NCI-H774 (cell line): ENCODE data around the gene IRF2BP2.

ENCODE experiments used
- DNase-seq: peaks from one replicate; lab custom pipeline; 2025; lab: John Stamatoyannopoulos, UW

Gene IRF2BP2

DNA sequence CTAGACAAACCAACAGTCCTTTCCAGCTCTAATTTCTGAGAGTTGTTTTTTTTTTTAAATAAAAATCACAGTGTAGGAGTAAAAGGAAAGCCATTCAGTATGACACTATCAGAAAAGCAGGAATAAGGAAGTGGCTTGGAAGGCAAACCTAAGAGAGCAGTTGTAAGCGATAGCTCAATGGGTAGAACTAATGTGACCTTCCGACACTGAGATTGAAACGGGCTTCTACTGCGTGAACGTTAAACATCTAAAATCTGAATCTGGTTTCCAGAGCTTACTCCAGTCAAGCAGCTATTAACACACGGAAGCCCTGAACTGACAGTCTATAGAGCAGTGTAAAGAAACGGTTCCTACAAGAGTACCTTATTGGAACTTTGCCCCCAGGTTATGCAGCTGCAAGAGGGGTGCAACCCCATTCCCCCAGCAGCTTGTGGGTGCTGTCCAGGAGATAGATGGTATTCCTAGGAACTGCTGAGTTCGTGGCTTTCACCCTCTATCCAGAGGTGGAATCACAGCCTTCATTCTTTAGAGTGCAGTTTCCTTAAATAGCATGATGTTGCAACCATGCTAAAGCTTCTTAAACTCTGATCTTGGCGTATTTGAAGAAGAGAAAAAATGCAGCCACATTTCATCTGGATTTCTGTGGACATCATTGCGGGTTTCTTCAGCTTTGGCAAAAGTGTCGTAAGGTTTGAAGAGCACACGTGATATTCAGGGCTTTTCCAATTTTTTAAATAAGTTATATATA, 3.3 kb upstream of the IRF2BP2 start:
- no peak for DNase-seq

DNA sequence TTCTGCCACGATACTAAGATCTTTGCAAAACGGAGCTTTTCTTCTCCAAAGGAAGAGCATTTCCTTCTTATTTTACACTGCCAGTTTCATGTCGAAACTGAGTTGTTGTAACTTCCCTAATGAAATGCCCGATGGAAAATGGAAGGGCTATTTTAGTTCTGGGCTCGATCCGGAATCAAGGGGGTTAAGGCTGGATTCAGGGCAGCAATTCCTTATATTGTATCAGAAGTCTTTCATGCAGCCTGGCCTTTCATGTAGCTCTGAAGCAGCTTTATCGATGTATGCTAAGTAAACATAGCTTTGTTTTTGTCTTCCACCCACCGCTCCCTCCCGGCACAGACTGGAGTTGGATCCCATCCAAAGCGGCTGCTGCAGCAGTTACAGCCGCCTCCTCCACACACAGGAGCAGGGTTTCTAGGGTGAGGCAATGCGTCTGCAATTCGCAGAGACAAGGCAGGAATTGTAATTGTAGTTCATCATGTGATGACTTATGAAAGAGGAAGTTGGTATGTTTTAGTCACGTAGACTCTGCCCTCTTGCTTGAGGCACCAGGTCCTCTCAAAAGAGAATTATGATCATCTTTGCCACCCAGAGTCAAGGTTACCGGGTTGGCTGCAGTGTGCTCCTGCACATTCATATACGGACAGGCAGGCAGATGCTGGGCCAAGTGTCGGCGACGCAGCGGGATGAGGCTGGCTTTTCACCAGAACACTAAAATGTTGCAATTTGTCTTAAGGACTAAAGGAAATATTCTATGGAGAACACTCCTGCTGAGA, 2.6 kb upstream of the IRF2BP2 start:
- DNase-seq, result peak; percentile 98

DNA sequence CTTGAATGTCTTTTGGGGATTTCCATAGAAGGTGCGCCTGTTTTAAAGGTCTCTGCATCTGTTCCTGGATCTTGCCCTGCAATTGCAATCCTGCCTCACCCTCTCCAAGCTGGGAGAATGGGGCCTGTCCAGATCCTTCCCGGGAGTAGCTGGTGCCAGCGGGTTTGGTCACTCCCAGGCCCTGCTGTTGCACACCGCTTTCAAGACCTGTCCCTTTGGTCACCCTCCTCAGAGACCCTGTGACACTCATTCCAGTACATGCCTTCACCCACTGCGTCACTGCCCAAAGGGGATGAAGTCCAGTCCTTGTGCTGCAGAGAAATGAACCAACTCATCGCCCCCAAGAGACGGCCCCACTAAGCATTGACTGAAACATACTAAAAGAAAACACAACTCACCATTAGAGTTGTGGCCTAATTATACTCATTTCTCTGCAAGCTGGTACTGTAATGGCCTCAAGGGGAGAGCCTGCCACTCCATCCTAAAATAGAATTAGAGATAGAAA, 1.9 kb upstream of the IRF2BP2 start:
- no peak for DNase-seq

DNA sequence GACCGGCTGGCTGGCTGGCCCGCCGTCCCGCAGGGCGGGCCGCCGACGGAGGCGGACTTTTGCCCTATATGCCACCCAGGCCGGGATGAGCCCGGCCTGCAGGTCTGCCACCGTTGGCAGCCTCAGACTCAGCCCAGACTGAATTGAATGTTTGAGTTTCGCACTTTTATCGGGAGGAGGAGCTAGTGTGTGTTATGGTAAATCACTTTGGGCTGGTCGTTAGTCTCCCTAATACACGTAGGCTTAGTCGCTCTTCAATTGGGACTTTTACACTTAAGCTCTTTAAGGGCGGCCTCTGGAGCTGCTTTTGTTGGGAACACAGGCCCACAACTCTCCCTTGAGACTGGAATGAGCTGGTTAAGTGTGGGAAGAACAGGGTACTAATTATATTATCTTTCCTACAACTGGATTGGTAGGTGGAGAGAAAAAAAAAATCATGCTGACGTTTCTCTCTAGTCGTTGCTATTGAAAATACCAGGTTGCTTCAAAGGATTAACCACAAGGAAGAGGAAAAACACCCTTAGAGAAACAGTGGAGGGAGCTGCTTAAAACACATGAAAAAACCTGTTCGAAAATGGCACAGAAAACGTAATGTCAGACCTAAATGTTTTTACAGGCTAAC, 1.4 kb upstream of the IRF2BP2 start:
- DNase-seq, result peak; percentile 93

DNA sequence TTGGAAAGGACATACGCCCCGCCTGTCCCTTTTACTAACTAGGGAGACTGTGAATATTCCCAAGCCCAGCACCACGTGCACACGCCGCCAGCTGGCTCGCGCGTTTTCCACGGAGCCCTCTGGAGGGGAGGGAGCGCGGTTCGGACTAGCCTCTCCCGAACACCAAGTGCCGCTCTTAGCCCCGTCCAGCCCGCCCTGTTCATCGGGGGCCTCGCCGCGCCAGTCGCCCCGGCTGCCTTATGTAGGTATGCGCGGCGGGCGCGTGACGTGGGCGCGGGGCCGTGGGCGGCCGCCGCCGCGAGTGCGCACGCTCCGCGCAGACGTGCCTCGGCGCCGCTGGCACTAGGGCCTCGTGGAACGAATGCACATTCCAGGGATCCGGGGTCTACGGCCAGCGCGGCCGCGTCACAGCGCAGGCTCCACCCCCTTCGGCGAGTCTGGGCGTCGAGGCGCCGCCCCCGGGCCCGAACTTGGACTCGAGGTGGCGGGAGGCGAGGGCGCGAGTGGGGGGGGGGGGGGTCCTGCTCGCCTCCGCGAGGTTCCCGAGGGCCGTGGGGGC, 767 bp upstream of the IRF2BP2 start:
- peak; percentile 94 for DNase-seq

DNA sequence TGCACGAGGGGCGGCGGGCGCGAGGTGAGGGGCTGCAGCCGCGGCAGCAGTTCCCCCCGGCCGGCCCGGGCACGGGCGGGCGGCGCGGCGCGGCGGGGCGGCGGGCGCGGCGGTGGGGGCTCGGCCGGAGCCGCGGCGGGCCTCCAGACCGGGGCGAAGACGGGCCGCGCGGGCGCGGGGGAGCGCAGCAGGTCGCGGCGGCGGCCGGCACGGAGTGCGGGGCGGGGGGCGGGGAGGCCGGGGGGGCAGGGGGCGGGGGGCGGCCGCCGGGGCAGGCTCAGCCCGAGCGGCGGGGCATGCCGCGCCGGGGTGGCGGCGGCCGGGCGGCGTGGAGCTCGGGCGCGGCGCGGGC, 311 bp downstream of the IRF2BP2 start:
- no peak for DNase-seq

DNA sequence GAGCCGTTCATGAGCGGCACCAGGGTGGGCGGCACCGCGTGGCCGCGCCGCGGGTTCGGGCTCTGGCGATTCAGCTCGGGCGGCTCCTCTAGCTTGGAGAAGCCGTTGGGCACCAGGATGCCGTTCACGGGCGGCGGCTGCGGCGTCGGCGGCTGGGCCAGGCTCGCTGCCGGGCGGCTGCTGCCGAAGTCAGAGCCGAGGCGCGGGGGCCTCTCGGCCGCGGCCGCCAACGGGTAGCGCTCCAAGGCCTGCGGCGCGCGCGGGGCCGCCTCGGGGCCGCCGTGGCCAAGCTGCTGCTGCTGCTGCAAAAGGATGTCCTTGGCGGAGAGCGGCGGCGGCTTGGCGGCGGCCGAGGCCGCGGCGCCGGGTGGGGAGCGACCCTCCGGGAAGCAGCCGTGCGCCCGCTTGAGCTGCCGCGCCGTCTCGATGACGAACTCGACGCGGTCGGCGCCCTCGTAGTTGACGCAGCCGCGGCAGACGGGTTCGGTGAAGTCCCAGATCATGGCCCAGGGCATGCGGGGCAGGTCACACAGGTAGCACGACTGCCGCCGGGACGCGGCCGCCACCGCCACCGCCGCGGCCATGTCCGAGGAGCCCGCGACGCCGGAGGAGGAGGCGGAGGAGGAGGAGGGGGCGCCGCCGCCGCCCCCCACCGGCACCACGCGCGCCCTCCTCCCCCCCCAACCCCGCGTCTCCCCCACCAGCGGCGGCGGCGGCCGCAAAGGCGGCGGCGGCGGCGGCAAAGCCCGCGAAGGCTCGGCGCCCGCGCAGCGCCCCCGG, 877 bp downstream of the IRF2BP2 start:
- no peak for DNase-seq

DNA sequence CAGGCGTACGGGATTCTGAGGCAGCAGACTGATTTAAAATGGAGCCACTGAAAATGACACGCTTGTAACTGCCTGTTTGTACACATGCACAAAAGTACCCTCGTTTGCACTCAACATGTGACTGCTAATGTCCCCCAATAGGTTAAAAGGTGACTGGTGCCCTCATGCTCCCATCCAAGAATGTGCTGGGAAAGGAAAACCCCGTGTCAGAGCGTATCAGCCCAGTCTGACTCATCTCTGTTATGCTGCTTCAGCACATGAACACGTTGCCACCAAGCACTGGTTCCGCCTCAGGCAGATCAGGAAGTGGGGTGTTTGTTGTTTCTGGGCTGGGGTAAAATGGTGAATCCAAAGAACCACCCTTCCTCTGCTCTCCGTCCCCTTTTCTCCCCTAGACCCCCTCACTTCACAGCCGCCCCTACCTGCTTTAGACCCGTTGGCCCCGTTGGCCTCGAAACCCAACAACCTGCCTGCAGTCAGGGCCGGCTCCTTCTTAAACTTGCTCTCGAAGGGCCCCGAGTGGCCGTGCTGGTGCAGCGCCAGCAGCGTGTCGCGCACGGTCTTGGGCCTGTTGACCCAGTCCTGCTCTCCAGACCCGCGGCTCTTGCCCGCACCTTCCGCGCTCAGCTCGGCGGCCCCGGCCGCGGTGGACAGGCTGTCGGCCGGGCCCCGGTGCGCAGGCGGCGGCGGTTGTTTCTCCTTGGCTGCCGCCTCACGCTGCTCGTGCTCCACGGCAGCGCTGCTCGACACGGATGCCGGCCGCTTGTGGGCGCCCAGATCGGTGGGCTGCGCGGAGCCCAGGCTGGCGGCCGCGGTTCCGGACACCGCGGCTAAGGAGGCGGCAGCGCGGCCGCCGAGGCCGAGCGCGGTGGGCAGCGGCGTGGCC, 1.7 kb downstream of the IRF2BP2 start:
- peak; percentile 72 for DNase-seq

DNA sequence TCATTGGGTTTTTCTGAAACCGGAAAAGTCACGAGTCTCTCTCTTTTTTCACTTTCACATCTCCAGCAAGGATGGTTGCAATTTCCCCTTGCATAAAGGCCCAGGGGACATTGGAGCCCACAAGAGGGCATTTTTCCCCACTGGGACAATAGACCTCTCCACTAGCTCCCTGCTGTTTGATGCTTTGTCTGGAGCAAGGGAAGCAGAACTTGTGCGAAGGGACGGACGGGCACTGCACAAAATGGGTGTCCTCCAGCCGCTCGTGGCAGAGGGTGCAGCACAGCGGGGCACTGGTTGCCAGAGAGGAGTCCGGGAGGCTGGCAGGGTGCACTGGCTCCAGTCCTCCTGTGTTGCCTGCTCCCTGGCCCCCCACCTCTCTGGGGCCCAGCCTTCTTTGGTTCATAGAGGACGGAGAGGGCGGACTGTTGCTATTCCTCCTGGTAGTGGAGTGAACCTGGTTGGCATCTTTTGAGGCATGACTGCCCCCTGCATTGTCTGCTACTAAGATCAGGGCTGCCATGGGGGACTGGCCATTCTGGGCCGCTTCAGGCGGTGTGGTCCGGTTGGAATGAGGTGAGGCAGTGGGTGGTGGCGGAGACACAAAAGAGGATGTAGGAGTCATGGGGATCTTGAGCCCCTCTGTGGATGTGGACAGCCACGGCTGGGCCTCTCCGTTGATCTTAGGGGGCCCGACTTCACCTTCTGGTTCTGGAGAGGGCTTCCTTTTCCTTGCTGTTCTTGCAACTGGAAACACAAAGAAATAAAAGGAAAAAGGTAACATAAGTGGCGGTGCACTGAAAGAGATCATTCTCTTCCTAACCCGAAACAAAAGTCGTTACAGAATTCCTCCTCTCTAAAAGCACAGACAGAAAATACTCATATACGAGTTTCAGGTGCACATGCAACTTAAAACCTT, 2.6 kb downstream of the IRF2BP2 start:
- peak; percentile 49 for DNase-seq

DNA sequence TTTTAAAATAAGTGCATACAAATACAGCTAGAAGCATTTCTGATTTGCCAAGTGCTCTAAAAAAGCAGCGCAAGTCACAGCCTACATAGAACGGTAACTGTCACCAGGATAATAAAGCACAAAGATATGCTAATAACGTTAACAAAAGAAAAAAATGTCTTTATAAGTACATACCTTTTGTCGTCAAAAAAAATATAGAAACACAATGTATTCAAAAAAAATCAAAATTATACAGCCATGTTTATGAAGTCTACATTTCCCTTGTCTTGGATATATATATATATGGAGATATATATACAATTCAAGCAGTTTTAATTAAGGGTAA, 3.2 kb downstream of the IRF2BP2 start:
- no peak for DNase-seq

DNA sequence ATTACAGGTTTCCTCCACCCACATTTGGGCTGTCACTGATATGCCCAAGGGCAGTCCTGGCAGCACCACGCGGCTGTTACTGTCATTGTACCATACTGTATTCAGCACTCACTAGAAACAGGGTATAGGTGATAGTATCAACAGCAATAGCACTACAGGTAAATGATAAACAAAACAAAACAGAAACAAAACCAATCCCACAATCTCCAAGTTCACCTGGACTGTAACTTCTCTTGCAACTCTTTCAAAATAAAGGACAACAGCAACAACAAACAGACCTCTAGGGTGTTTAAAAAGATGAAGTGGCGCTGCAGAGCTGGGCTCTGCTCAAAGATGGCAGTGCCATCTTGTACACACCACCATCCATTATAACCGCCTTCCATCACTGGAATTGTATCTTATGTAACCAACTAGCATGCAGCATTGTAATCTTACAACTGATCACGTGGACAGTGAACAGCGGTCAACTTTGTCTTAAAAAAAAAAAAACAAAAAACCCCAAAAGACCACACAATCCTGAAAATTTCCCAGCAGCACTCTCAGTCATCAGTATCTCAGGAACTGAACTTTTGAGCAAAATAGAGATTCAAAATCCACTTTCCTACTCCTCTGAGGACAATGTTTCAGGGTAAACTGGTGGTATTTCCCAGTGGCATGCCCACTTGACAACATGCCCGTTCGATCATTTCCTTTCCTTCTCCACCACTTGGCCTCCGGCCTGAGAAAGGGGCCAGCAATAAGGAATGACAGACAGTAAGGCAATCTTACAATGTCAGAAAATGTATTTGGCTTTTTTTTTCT, 3.8 kb downstream of the IRF2BP2 start:
- DNase-seq, result no peak

DNA sequence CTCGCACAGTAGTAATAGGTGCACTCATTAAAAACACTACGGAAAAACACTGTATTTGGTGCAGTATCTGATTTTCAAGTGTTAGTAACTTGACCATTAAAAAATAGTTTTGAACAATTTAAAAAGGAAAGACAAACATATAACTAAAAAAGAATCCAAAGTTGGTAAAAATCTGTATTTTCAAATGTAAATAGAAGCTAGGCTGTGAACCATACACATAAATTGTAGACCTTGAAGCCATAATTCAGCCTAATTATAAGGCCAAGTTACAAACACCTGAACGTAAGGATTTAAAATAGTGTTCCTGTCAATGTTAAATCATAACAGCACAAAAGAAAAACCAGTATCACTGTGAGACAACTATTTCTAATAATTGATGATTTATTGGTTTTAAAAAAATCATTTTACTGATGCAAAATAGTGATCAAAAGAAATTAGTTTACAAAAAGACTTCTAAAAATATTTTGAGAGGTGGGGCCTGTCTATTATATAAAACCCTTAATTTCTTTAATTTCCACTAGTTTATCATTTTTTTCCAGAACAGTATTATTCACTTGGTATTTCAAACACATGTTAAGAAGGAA, 4.5 kb downstream of the IRF2BP2 start:
- no peak for DNase-seq

DNA sequence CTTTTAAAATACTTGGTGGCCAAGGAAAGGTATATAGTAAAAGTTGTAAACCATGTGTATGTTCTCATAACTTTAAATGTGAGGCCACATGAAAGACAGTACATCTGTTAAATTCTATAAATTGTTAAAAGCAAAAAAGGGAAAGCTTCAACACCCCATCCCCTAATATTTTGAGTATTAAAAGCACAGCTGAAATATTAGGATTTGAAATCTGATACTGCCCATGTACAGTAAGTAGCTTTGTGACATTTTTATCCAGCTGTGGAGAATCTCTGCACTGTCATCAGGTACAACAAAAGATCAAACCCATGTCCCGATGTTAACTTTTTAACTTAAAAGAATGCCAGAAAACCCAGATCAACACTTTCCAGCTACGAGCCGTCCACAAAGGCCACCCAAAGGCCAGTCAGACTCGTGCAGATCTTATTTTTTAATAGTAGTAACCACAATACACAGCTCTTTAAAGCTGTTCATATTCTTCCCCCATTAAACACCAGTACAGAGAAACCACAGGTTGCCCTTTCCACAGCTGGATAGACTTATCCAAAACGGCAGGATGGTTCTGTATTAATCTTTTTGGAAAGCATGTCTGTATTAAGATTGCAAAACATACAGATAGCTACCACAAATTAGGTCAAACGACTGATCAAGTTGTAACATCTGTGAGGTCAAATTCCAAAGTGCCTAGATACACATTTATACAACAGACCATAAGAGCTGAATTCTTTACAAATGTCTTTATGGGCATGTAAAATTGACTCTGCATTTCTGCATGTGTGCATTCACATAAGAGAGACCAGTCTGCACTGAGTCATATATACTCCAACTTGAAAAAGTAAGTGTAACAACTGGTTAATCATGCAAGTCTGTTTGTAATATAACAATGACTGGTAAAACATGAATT, 5.2 kb downstream of the IRF2BP2 start:
- no peak for DNase-seq

DNA sequence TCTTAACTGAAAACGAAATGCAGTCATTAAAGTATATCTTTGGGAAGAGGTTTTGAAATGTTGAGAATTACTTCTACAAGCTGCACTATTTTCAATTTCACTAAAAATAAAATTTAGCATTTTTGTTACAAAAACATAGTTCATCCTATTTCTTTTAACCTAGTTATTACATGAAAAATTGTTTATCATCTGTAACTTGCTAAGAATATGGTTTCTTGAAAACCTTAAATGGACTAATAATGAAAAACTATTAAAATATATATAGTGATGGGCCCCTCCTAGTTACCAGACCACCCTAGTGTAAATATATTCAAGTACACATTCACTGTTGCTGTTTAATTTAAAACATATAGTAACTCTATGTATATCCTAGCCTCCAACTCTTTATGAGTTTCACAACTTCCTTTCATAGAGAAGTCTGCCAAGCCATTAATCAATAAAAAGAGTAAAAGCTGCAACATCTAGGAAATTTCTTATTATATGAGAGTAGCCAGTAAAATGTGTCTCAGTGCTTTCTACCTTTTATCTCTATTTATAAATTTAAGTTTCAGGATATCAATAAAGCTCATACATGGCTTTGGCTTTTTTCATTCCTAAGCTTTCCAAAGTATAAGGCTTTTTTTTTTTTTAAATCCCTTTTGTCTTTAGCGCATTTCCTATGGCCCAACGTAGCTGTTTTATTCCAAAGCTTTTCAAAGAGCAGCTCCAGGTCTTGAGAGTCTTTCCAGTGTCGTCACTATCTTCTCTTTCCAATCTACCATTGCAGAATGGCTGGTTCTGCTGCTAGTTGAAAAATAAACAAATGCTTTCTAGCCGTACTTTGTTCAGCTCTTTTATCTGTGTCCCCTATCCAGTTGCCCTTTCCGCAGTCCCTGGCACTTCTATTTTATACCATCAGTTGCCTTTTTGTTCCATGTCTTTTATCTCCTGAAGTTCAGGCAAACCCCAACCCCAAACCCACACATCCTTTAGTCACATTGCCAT, 6.5 kb downstream of the IRF2BP2 start:
- DNase-seq, result no peak

DNA sequence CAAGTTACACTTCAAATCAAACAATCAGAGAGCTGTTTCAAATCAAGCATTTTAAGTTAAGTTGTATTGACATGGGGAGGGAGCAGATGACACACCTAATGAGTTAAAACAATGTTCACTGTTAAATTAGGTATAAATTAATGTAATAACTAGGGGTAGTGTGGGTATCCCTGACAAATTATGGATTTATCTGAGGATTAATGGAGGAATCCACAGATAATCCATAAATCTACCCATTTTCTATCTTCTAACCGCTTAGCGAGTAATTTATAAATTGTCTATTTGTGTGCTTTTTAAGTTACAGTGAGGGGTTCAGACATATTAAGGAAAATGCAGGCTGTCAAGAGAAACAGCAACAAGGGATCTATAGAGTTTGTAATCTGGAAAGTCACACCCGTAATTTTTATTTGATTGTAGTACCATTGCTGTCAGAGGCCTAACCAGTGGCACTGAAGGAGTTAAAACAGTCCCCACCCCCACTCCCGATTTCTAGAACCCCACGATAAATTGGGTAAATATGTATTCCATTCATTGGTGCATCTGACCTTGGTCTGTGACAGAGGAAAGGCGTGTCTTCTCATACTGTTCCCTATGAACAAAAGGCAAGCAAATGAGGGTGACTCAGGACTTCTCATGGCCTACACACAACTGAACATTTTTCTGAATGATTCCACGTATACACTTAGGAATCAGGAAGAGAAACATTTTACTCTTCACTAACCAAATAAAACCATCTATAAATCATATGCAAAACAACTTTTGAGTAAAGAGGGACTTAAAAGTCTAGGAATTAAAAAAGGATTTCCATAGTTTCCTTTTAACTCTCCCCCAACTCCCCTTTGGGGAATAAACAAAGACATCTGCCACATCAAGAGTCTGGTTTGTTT, 7.4 kb downstream of the IRF2BP2 start:
- peak; percentile 71 for DNase-seq
